GM12878 (cell line): Measurements from ENCODE around the gene TMSB4X. TPM values are rescaled to one million over a fixed set of nuclear protein-coding genes. Genes with fewer than 3 reads are reported as not detected.

Experiments used
- ATF2 ChIP-seq: IDR thresholded peaks from 2 replicates; pipeline ENCODE4 v1.6.1; 2012; ENCODE audit warnings: low read length, inconsistent platforms
- BHLHE40 ChIP-seq, 2 experiments: fragments of 450-650 bp in 1 of 2; IDR thresholded peaks; 2 replicates each; pipeline ENCODE4 v1.6.1; 2011 to 2017; ENCODE audit warnings: low read depth in 2 of 2, borderline replicate concordance in 1 of 2, improper control_type of control experiment in 1 of 2, low read length in 1 of 2, mild to moderate bottlenecking in 1 of 2
- BMI1 ChIP-seq: fragments of 450-650 bp; IDR thresholded peaks from 2 replicates; pipeline ENCODE4 v1.6.1; 2016; ENCODE audit warnings: mild to moderate bottlenecking, moderate library complexity, borderline replicate concordance
- CBX5 ChIP-seq: sonication (generic); IDR thresholded peaks from 2 replicates; pipeline ENCODE4 v1.6.1; 2016; ENCODE audit warnings: low read depth, moderate library complexity, mild to moderate bottlenecking, inconsistent platforms
- CUX1 ChIP-seq: IDR thresholded peaks from 2 replicates; pipeline ENCODE4 v1.6.1; 2012; ENCODE audit warnings: improper control_type of control experiment, low read depth, low read length; ENCODE audit not compliant: insufficient replicate concordance
- ETV6 ChIP-seq, 2 experiments: fragments of 450-650 bp in 1 of 2; IDR thresholded peaks in 1 of 2; conservative IDR thresholded peaks in 1 of 2; 2 replicates each; pipeline ENCODE4 v1.6.1; 2014; ENCODE audit warnings: antibody characterized with exemption in 1 of 2, borderline replicate concordance in 1 of 2, low read depth in 1 of 2, mild to moderate bottlenecking in 1 of 2, moderate library complexity in 1 of 2
- FOXK2 ChIP-seq: fragments of 450-650 bp; IDR thresholded peaks from 2 replicates; pipeline ENCODE4 v1.6.1; 2017; ENCODE audit warnings: mild to moderate bottlenecking, moderate library complexity
- HDAC2 ChIP-seq: fragments of 200-600 bp; sonication (generic); IDR thresholded peaks from 2 replicates; pipeline ENCODE4 v1.6.1; 2017
- IRF4 ChIP-seq: IDR thresholded peaks from 2 replicates; pipeline ENCODE4 v1.6.1; 2011; ENCODE audit warnings: low read depth, low read length
- MEF2B ChIP-seq: fragments of 450-650 bp; IDR thresholded peaks from 2 replicates; pipeline ENCODE4 v1.6.1; 2018; ENCODE audit warnings: mild to moderate bottlenecking, moderate library complexity; ENCODE audit not compliant: partially characterized antibody, poor library complexity, severe bottlenecking
- MLLT1 ChIP-seq: fragments of 450-650 bp; IDR thresholded peaks from 2 replicates; pipeline ENCODE4 v1.6.1; 2016; ENCODE audit warnings: mild to moderate bottlenecking
- MYB ChIP-seq: fragments of 150-350 bp; IDR thresholded peaks from 2 replicates; pipeline ENCODE4 v1.6.1; 2014; ENCODE audit warnings: mild to moderate bottlenecking, low read depth, low read length, borderline replicate concordance
- RUNX3 ChIP-seq: IDR thresholded peaks from 2 replicates; pipeline ENCODE4 v1.6.1; 2012; ENCODE audit warnings: low read length, inconsistent platforms
- SIN3A ChIP-seq: IDR thresholded peaks from 2 replicates; pipeline ENCODE4 v1.6.1; 2012; ENCODE audit warnings: low read depth, low read length, improper control_type of control experiment
- SIX5 ChIP-seq: IDR thresholded peaks from 2 replicates; pipeline ENCODE4 v1.6.1; 2011; ENCODE audit warnings: mild to moderate bottlenecking, low read depth, low read length, moderate library complexity; ENCODE audit not compliant: severe bottlenecking
- SMAD5 ChIP-seq: IDR thresholded peaks from 2 replicates; pipeline ENCODE4 v1.6.1; 2016; ENCODE audit warnings: antibody characterized with exemption, low read depth
- SPI1 ChIP-seq: IDR thresholded peaks from 2 replicates; pipeline ENCODE4 v1.6.1; 2011; ENCODE audit warnings: low read depth, mild to moderate bottlenecking, low read length, moderate library complexity, borderline replicate concordance; ENCODE audit not compliant: insufficient read depth
- SREBF1 ChIP-seq: IDR thresholded peaks from 2 replicates; pipeline ENCODE4 v1.6.1; 2012; ENCODE audit warnings: mild to moderate bottlenecking, low read length
- ZBTB33 ChIP-seq: fragments of 450-650 bp; IDR thresholded peaks from 2 replicates; pipeline ENCODE4 v1.6.1; 2017; ENCODE audit warnings: mild to moderate bottlenecking
- ZZZ3 ChIP-seq: IDR thresholded peaks from 2 replicates; pipeline ENCODE4 v1.6.1; 2011; ENCODE audit warnings: low read depth; ENCODE audit not compliant: control insufficient read depth, insufficient read length
- polyA plus RNA-seq, 11 experiments: library from polyadenylated mRNA; depleted of rRNA in 4 of 11; unstranded in 6 of 11; stranded (reverse) in 5 of 11; fragments of >200 nt; fragmentation: Nextera tagmentation in 4 of 11; fragmentation: Illumina TruSeq in 1 of 11; extraction: Ambion mirVana in 4 of 11; extraction: Trizol in 1 of 11; gene quantifications; 1 replicate in 1 of 11; 2 replicates in 10 of 11; pipeline versions ENCODE4 v1.2.1 to v1.2.3, GENCODE V29; 2011 to 2016; ENCODE audit warnings: inconsistent platforms in 2 of 11, missing spikeins in 2 of 11, low read depth in 1 of 11
- total RNA-seq, 4 experiments: library from RNA; depleted of rRNA in 3 of 4; stranded (reverse); fragments of >200 nt in 3 of 4; fragmentation: Illumina TruSeq in 1 of 4; extraction: Trizol in 1 of 4; gene quantifications; 2 replicates each; pipeline versions ENCODE4 v1.2.1 to v1.2.3, GENCODE V29; 2013 to 2021

Gene TMSB4X
- total and polyA plus RNA-seq, 10 of the 15 experiments (the other 5 are each of a cell fraction or from before 2014, with no cell fraction given), result 13,924 to 37,234 (median 23,705) TPM

GRCh38 chrX:12986164-12986779, 11.4 kb downstream of the TMSB4X start (continued):
- no peak for TF ChIP-seq ZBTB33
- no peak for TF ChIP-seq CBX5
- no peak for TF ChIP-seq CUX1
- no peak for TF ChIP-seq SMAD5
- no peak for TF ChIP-seq HDAC2
- TF ChIP-seq MLLT1, result peak; percentile 16; the same call in 1 of the 2 replicates
- TF ChIP-seq MYB, result no peak
- no peak for TF ChIP-seq ZZZ3
- TF ChIP-seq BMI1, result no peak
- no peak for TF ChIP-seq BHLHE40 (IDR thresholded peaks at IDR 0.05; ENCODE audit: borderline replicate concordance in 1 of 2, low read depth in 2 of 2, low read length in 1 of 2)
- peak; percentile 74 for TF ChIP-seq RUNX3
- no peak for TF ChIP-seq ATF2
- TF ChIP-seq MEF2B, result no peak
- TF ChIP-seq SPI1, result no peak
- no peak for TF ChIP-seq FOXK2
- no peak for TF ChIP-seq SREBF1
- no peak for TF ChIP-seq IRF4
- no peak for TF ChIP-seq SIN3A
- TF ChIP-seq ETV6 (conservative IDR thresholded peaks at IDR 0.05 in 1 of 2, IDR thresholded peaks at IDR 0.05 in 1 of 2; ENCODE audit: borderline replicate concordance in 1 of 2, low read depth in 1 of 2), result peak in 1 of 2 experiments; percentile 35; a peak in 1 of 4 replicates
- no peak for TF ChIP-seq SIX5
